UCSD-AML1 (cell line): Measurements from ENCODE around the gene C1QTNF1.

Source experiments
- DNase-seq: peaks from one replicate; lab custom pipeline; 2025; ENCODE audit not compliant: unreplicated experiment; lab: John Stamatoyannopoulos, UW

Gene C1QTNF1

GRCh38 chr17:79090443-79091225 is 66.7 kb downstream of the C1QTNF1 start:
- DNase-seq = no peak

GRCh38 chr17:79091226-79091670 is 67.3 kb downstream of the C1QTNF1 start:
- no peak for DNase-seq

- no peak for DNase-seq
Observed at GRCh38 chr17:79092567-79092966, 68.6 kb downstream of the C1QTNF1 start.

GRCh38 chr17:79093270-79093669 is 69.3 kb downstream of the C1QTNF1 start:
- DNase-seq = no peak

- DNase-seq = no peak
Observed at GRCh38 chr17:79094261-79094660, 70.3 kb downstream of the C1QTNF1 start.

GRCh38 chr17:79095345-79096055 is 71.5 kb downstream of the C1QTNF1 start:
- DNase-seq = no peak

- DNase-seq = no peak
Observed at GRCh38 chr17:79096477-79096876, 72.5 kb downstream of the C1QTNF1 start.

- no peak for DNase-seq
Observed at GRCh38 chr17:79097226-79098055, 73.5 kb downstream of the C1QTNF1 start.

GRCh38 chr17:79098282-79098867 is 74.4 kb downstream of the C1QTNF1 start:
- DNase-seq = no peak
